Lung (tissue), 12 donors: ENCODE data around the gene MAP3K10. TPM values are rescaled to one million over a fixed set of nuclear protein-coding genes. Genes with fewer than 3 reads are reported as not detected.

Experiments
- ATAC-seq: fragments of 200-7000 bp; cut with Tn5 transposase; one replicate; pipeline ENCODE4 v1.9.1; 2020; ENCODE audit warnings: moderate number of reproducible peaks; ENCODE audit not compliant: insufficient read depth, low FRiP score
- DNase-seq, 3 donors: peaks; one replicate each; pipeline ENCODE4 v3.0.0-alpha.2; 2013 to 2017
- H3K27ac ChIP-seq, 2 donors: one replicate each; pipeline ENCODE4 v1.5.1; 2013; ENCODE audit warnings: mild to moderate bottlenecking in 2 of 2, moderate library complexity in 2 of 2, control low read depth in 1 of 2, inconsistent platforms in 1 of 2, low read depth in 1 of 2, low read length in 1 of 2
- H3K27me3 ChIP-seq, 3 donors: one replicate each; pipeline ENCODE4 v1.5.1; 2013; ENCODE audit warnings: low read length in 2 of 3; ENCODE audit not compliant: control insufficient read depth in 3 of 3, insufficient read depth in 3 of 3
- H3K36me3 ChIP-seq, 4 donors: one replicate each; pipeline ENCODE4 v1.5.1; 2013; ENCODE audit warnings: low read length in 4 of 4, mild to moderate bottlenecking in 1 of 4, moderate library complexity in 1 of 4; ENCODE audit not compliant: control insufficient read depth in 4 of 4, insufficient read depth in 4 of 4
- H3K4me1 ChIP-seq, 5 donors: one replicate each; pipeline ENCODE4 v1.5.1; 2013; ENCODE audit warnings: low read length in 5 of 5, mild to moderate bottlenecking in 2 of 5, moderate library complexity in 1 of 5; ENCODE audit not compliant: control insufficient read depth in 5 of 5, insufficient read depth in 5 of 5
- H3K4me3 ChIP-seq: one replicate; pipeline ENCODE4 v1.5.1; 2013; ENCODE audit warnings: mild to moderate bottlenecking, control low read depth, moderate library complexity
- H3K9ac ChIP-seq, 2 donors: one replicate each; pipeline ENCODE4 v1.5.1; 2013; ENCODE audit warnings: low read length in 2 of 2, control low read depth in 1 of 2; ENCODE audit not compliant: insufficient read depth in 1 of 2
- H3K9me3 ChIP-seq, 4 donors: one replicate each; pipeline ENCODE4 v1.5.1; 2013; ENCODE audit warnings: low read length in 3 of 4, mild to moderate bottlenecking in 1 of 4, moderate library complexity in 1 of 4; ENCODE audit not compliant: control insufficient read depth in 4 of 4, insufficient read depth in 3 of 4
- WGBS, 2 donors: extraction: QIAGEN DNeasy Blood & Tissue Kit; methylation state at CpG; one replicate each; pipeline ENCODE4 v1.1.7; 2013; 5-methylcytosine and 5-hydroxymethylcytosine counted together
- polyA plus RNA-seq, 2 donors: library from polyadenylated mRNA; stranded (reverse); fragments of 200-250 nt; gene quantifications; one replicate each; pipeline ENCODE4 v1.2.1, GENCODE V29; 2013
- total RNA-seq, 2 donors: library from RNA; depleted of rRNA in 1 of 2; stranded (reverse); fragments of >200 nt in 1 of 2; gene quantifications; one replicate each; pipeline ENCODE4 v1.2.1, GENCODE V29; 2014 to 2021
- TF ChIP-seq, protein P1 (sequence below): IDR thresholded peaks from 2 replicates; pipeline ENCODE4 v1.5.1; 2012; ENCODE audit warnings: mild to moderate bottlenecking; ENCODE audit errors: control extremely low read depth, extremely low read depth
- donor health status: control.
- donor health status: control.
- donor health status: Bipolar disorder and iron deficiency.
- donor health status: healthy.
- donor health status: DM: yes; HTN: yes; CAD: no.

Gene MAP3K10
- total and polyA plus RNA-seq, 4 donors: 4.4 to 18.0 (median 11.3) TPM

DNA sequence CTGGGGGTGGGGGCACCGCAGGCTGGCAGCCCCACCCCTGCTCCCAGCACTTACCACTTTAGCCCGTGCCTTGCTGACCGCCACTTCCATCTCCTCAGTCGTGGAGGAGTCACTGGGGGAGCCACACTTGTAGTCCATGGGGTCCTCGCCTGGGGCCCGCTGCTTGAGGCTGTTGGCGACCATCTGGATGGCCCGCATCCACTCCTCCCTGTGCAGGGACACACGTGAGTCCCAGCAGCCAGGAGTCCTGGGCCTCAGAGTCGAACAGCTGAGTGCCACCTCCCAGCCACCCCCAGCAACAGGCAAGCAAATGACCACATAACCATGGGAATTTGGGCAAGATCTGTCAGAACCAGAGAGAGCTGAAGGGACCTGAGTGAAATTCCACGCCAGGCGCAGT, 51.3 kb downstream of the MAP3K10 start:
- Histone ChIP-seq H3K27me3 (no peaks in the 10 kb centered on the region), H3K9me3 (no peaks in the 10 kb centered on the region), H3K27ac (peak overlapping the region in 1 of 2 donors; percentile 85), H3K36me3 (peaks cover 5 to 42% (median 16%) of the 10 kb centered on the region in 4 donors), H3K4me1 (peaks cover 0 to 16% (median 8%) of the 10 kb centered on the region in 5 donors), H3K9ac (no peak overlapping the region), H3K4me3 (no peak overlapping the region)
- TF ChIP-seq, protein P1, sequence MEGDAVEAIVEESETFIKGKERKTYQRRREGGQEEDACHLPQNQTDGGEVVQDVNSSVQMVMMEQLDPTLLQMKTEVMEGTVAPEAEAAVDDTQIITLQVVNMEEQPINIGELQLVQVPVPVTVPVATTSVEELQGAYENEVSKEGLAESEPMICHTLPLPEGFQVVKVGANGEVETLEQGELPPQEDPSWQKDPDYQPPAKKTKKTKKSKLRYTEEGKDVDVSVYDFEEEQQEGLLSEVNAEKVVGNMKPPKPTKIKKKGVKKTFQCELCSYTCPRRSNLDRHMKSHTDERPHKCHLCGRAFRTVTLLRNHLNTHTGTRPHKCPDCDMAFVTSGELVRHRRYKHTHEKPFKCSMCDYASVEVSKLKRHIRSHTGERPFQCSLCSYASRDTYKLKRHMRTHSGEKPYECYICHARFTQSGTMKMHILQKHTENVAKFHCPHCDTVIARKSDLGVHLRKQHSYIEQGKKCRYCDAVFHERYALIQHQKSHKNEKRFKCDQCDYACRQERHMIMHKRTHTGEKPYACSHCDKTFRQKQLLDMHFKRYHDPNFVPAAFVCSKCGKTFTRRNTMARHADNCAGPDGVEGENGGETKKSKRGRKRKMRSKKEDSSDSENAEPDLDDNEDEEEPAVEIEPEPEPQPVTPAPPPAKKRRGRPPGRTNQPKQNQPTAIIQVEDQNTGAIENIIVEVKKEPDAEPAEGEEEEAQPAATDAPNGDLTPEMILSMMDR: no peak
- DNase-seq: no peak
- ATAC-seq: no peak
- 85 to 92% methylated on average over 12 of the region's 12 CpGs for WGBS, 2 donors

DNA sequence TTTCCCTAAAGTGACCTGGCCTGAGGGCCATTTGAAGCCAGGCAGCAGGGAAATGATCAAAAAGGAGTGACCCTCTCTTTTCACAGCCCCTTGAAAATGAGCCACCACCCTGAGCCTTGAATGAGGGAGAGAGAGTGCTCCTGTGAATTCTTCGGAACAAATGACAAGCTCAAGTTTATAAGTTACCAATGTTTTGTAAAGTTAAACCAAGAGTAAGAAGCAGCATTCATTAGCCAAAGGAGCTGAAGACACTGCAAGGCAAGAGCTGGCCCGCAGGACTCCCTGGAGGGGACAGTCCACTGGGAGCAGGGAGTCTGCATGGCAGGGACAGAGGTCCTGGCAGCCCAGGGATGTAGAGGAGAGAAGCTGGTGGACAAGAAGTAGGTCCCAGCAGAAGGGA, 52.0 kb downstream of the MAP3K10 start:
- no peak overlapping the region for H3K4me3 ChIP-seq
- H3K27ac ChIP-seq: no peak overlapping the region
- peaks cover 0 to 19% (median 8%) of the 10 kb centered on the region in 5 donors for H3K4me1 ChIP-seq
- ATAC-seq (no peak), DNase-seq (no peak)
- 94 to 98% methylated on average over 2 of the region's 2 CpGs for WGBS, 2 donors
- TF ChIP-seq, protein P1: no peak
- H3K27me3 ChIP-seq: no peaks in the 10 kb centered on the region
- H3K9ac ChIP-seq: no peak overlapping the region
- peaks cover 5 to 36% (median 14%) of the 10 kb centered on the region in 4 donors for H3K36me3 ChIP-seq
- H3K9me3 ChIP-seq: no peaks in the 10 kb centered on the region

DNA sequence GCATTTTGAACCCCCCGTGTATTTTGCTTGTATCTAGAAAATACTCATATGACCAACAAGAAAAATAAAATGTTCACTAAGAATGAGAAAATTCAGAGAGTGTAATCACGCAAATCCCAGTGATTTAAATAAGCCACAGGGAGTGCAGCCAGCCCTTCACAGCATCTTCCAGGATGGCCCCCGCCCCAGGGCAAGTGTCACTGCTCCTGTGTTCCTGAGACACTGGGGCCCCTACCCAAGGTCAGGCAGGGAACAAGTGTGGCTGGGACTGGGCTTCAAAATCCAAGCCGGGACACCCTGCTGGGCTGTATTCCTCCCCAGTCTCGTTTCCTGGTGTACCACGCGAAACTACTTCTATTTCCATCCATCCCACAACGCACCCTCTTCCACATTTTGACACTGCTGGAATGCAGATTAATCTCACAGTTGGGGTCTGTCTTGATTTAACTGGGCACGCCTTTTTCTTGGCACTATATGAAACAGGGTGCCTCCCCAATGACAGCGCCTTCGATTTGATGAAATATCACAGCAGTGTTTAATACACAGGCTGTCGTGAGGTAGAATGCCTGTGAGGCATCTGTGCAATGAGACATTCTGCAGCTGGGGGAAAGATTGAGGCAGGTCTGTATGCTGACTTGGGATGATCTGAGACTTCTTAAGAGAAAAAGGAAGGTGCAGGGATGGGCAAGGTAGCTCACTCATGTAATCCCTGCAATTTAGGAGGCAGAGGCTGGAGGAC, 53.5 kb downstream of the MAP3K10 start:
- Histone ChIP-seq H3K9me3 (no peaks in the 10 kb centered on the region), H3K27ac (no peak overlapping the region), H3K36me3 (peaks cover 2 to 26% (median 11%) of the 10 kb centered on the region in 4 donors), H3K4me1 (peaks cover 0 to 19% (median 8%) of the 10 kb centered on the region in 5 donors), H3K27me3 (no peaks in the 10 kb centered on the region), H3K4me3 (no peak overlapping the region), H3K9ac (no peak overlapping the region)
- ATAC-seq (no peak), DNase-seq (no peak)
- TF ChIP-seq, protein P1: no peak
- WGBS, 2 donors: 84 to 91% methylated on average over 12 of the region's 12 CpGs
